Measurements from ENCODE around the gene RNASE4. TPM values are rescaled to one million over a fixed set of nuclear protein-coding genes. Genes with fewer than 3 reads are reported as not detected.
A peak's percentile ranks its signal among the peaks of the same experiment; 100 is the strongest.
"Not testable (repeated sequence)": the region's sequence is repeated elsewhere in the genome, so short reads cannot be mapped to it uniquely, and the experiment has no call there.

The RNASE4 gene, protein sequence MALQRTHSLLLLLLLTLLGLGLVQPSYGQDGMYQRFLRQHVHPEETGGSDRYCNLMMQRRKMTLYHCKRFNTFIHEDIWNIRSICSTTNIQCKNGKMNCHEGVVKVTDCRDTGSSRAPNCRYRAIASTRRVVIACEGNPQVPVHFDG
- 3.7 and 4.6 TPM in 2 replicates for polyA plus RNA-seq (2013)

DNA sequence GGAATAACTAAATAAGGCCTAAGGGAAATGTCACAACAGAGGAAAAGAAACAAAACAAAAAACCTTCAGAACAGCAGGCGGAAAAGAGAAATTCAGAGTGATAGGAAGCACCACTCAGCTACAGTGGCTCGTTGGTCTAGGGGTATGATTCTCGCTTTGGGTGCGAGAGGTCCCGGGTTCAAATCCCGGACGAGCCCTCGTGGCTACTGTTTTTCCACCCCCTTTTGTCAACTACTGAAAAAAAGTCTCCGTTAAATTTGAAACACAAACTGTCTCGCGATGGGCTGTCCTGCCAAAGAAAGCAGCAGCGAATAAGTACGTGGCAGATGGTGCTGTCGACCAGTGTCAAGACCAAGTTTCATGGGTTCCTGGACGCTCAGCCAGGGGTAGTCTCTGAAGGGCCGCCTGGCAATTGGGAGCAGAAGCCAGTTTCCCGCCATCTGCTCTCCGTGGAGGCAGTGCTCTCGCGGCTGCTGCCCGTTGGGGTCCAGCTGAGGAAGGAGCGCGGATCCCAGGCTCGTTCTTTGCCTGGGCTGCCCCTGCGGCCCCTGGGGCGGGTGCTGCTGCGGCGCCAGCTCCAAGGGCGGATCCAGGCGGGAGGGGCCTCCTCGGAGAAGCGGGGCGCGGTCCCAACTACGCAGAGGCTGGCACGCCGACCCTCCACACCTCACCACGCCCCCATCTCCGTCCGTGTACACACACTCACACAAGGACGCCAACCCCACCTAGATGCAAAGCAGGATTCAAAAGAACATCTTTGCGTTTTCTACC lies at the start of gene RNASE4:
Gene RNASE4 (plus strand): TSS at position 670 of the 771 bp plus-strand sequence. CDS start 14,812 bp downstream, outside the sequence.
- H3K79me1 ChIP-seq (ENCODE audit: low read length) = peaks cover 16% of the 10 kb centered on the region
- H3K14ac ChIP-seq (ENCODE audit: low read length) = peak within 1 kb of the TSS; percentile 65
- WGBS (ENCODE audit: extremely low coverage, insufficient coverage, insufficient read length) = no CpG with 5 or more reads among the region's 42 CpGs
- peak within 1 kb of the TSS; percentile 65 for H3K4ac ChIP-seq (ENCODE audit: low read depth, low read length)
- peak within 1 kb of the TSS; percentile 42 for H4K8ac ChIP-seq (ENCODE audit: low read depth, low read length)
- peak within 1 kb of the TSS; percentile 74 for H3K9ac ChIP-seq (ENCODE audit: low read length)
- peak within 1 kb of the TSS; percentile 49 for H3K18ac ChIP-seq (ENCODE audit: low read length)
- H2AFZ ChIP-seq (ENCODE audit: insufficient read depth, low read length, poor library complexity) = peak within 1 kb of the TSS; percentile 79
- H3K36me3 ChIP-seq (ENCODE audit: control insufficient read depth in 1 of 2, insufficient read depth in 2 of 2, low read length in 2 of 2) = no peaks in the 10 kb centered on the region
- H3K4me1 ChIP-seq (ENCODE audit: control insufficient read depth in 1 of 2, insufficient read depth in 2 of 2, low read length in 2 of 2) = peaks cover 0 to 15% of the 10 kb centered on the region in 2 experiments
- peak within 1 kb of the TSS; percentile 38 for H2BK12ac ChIP-seq (ENCODE audit: low read length)
- peak within 1 kb of the TSS; percentile 45 for H4K91ac ChIP-seq (ENCODE audit: low read depth, low read length)
- peak within 1 kb of the TSS; percentile 63 for H4K12ac ChIP-seq (ENCODE audit: low read depth, low read length)
- H3K4me3 ChIP-seq (ENCODE audit: low read depth, low read length) = peak within 1 kb of the TSS; percentile 76
- H3K27ac ChIP-seq (ENCODE audit: low read depth, low read length) = peak within 1 kb of the TSS; percentile 47
- peak within 1 kb of the TSS; percentile 28 for H2BK5ac ChIP-seq (ENCODE audit: low read depth, low read length, poor library complexity)
- H2AK5ac ChIP-seq (ENCODE audit: low read length) = no peak within 1 kb of the TSS
- DNase-seq = peak; percentile 86 to 91
- H3K27me3 ChIP-seq (ENCODE audit: insufficient read depth, low read length) = no peaks in the 10 kb centered on the region
- peak within 1 kb of the TSS; percentile 79 for H3K4me2 ChIP-seq (ENCODE audit: low read length)
- H3K23ac ChIP-seq (ENCODE audit: low read length) = no peak within 1 kb of the TSS
- peaks cover 11% of the 10 kb centered on the region for H3K79me2 ChIP-seq (ENCODE audit: control insufficient read depth, insufficient read depth, low read length, poor library complexity)
- H3K9me3 ChIP-seq (ENCODE audit: insufficient read depth, low read depth, low read length) = no peaks in the 10 kb centered on the region
- peak within 1 kb of the TSS; percentile 25 for H2BK120ac ChIP-seq (ENCODE audit: insufficient read depth, low read length, poor library complexity)

DNA sequence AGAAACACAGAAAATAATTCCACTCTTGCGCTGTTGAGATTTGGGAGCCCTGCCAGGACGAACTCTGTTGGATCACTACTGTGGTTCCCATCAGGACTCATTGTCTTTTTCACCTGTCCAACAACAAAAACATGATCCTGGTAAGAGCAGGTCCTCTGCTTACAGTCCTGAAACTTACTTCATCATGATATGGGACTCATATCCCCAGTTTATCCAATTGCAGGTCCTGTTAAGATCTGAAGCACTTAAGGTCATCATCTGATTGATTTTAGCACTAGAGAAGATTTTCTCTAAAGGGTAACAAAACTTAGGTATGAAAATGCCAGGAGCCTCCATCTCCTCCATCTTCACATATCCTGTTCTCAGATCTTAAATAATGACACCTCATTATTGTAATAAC lies 42.8 kb upstream of the RNASE4 start, which contains the start of gene OR6S1:
Gene OR6S1 (minus strand): TSS at position 101 of the 400 bp plus-strand sequence. CDS start 0 bp downstream, at position 101.
- H3K79me2 ChIP-seq (ENCODE audit: control insufficient read depth, insufficient read depth, low read length, poor library complexity) = no peaks in the 10 kb centered on the region
- no peak within 1 kb of the TSS for H3K27ac ChIP-seq (ENCODE audit: low read depth, low read length)
- H3K18ac ChIP-seq (ENCODE audit: low read length) = no peak within 1 kb of the TSS
- no peaks in the 10 kb centered on the region for H3K9me3 ChIP-seq (ENCODE audit: insufficient read depth, low read depth, low read length)
- no peak within 1 kb of the TSS for H3K23ac ChIP-seq (ENCODE audit: low read length)
- no CpG with 5 or more reads among the region's 2 CpGs for WGBS (ENCODE audit: extremely low coverage, insufficient coverage, insufficient read length)
- H3K79me1 ChIP-seq (ENCODE audit: low read length) = no peaks in the 10 kb centered on the region
- no peak within 1 kb of the TSS for H3K4me2 ChIP-seq (ENCODE audit: low read length)
- no peaks in the 10 kb centered on the region for H3K36me3 ChIP-seq (ENCODE audit: control insufficient read depth in 1 of 2, insufficient read depth in 2 of 2, low read length in 2 of 2)
- H3K4me1 ChIP-seq (ENCODE audit: control insufficient read depth in 1 of 2, insufficient read depth in 2 of 2, low read length in 2 of 2) = no peaks in the 10 kb centered on the region
- no peak within 1 kb of the TSS for H3K14ac ChIP-seq (ENCODE audit: low read length)
- no peak within 1 kb of the TSS for H2BK120ac ChIP-seq (ENCODE audit: insufficient read depth, low read length, poor library complexity)
- H3K9ac ChIP-seq (ENCODE audit: low read length) = no peak within 1 kb of the TSS
- H2BK12ac ChIP-seq (ENCODE audit: low read length) = no peak within 1 kb of the TSS
- DNase-seq = no peak
- H3K4me3 ChIP-seq (ENCODE audit: low read depth, low read length) = no peak within 1 kb of the TSS
- H4K91ac ChIP-seq (ENCODE audit: low read depth, low read length) = no peak within 1 kb of the TSS
- H4K12ac ChIP-seq (ENCODE audit: low read depth, low read length) = no peak within 1 kb of the TSS
- H2AK5ac ChIP-seq (ENCODE audit: low read length) = no peak within 1 kb of the TSS
- no peak within 1 kb of the TSS for H3K4ac ChIP-seq (ENCODE audit: low read depth, low read length)
- no peak within 1 kb of the TSS for H2BK5ac ChIP-seq (ENCODE audit: low read depth, low read length, poor library complexity)
- no peaks in the 10 kb centered on the region for H3K27me3 ChIP-seq (ENCODE audit: insufficient read depth, low read length)
- no peak within 1 kb of the TSS for H2AFZ ChIP-seq (ENCODE audit: insufficient read depth, low read length, poor library complexity)
- no peak within 1 kb of the TSS for H4K8ac ChIP-seq (ENCODE audit: low read depth, low read length)

DNA sequence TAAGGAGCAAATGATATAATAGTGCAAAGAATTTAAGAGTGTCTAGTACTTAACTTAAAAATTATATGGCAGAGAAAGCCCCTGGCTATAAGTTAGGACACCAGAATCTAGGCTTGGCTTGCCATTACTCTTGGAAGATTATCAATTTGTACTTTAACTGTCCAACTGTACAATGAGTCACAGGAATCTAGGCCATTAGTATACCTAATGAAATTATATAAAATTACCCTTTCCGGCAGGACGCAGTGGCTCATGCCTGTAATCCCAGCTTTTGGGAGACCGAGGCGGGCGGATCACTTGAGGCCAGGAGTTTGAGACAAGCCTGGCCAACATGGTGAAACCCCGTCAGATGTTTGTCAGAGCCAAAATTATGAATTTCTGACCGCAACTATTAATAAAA lies 42.2 kb upstream of the RNASE4 start:
- no peaks in the 10 kb centered on the region for H3K4me1 ChIP-seq (ENCODE audit: control insufficient read depth in 1 of 2, insufficient read depth in 2 of 2, low read length in 2 of 2)
- no peak overlapping the region for H2BK5ac ChIP-seq (ENCODE audit: low read depth, low read length, poor library complexity)
- no peak overlapping the region for H3K23ac ChIP-seq (ENCODE audit: low read length)
- H3K27me3 ChIP-seq (ENCODE audit: insufficient read depth, low read length) = no peaks in the 10 kb centered on the region
- H4K8ac ChIP-seq (ENCODE audit: low read depth, low read length) = no peak overlapping the region
- H3K9ac ChIP-seq (ENCODE audit: low read length) = no peak overlapping the region
- H3K14ac ChIP-seq (ENCODE audit: low read length) = no peak overlapping the region
- H4K12ac ChIP-seq (ENCODE audit: low read depth, low read length) = no peak overlapping the region
- H4K91ac ChIP-seq (ENCODE audit: low read depth, low read length) = no peak overlapping the region
- H3K4me2 ChIP-seq (ENCODE audit: low read length) = no peak overlapping the region
- H3K18ac ChIP-seq (ENCODE audit: low read length) = no peak overlapping the region
- no peak overlapping the region for H3K27ac ChIP-seq (ENCODE audit: low read depth, low read length)
- H3K4me3 ChIP-seq (ENCODE audit: low read depth, low read length) = no peak overlapping the region
- no peaks in the 10 kb centered on the region for H3K36me3 ChIP-seq (ENCODE audit: control insufficient read depth in 1 of 2, insufficient read depth in 2 of 2, low read length in 2 of 2)
- no peak overlapping the region for H2BK12ac ChIP-seq (ENCODE audit: low read length)
- H2BK120ac ChIP-seq (ENCODE audit: insufficient read depth, low read length, poor library complexity) = no peak overlapping the region
- H3K79me1 ChIP-seq (ENCODE audit: low read length) = no peaks in the 10 kb centered on the region
- no peak overlapping the region for H3K4ac ChIP-seq (ENCODE audit: low read depth, low read length)
- H3K79me2 ChIP-seq (ENCODE audit: control insufficient read depth, insufficient read depth, low read length, poor library complexity) = no peaks in the 10 kb centered on the region
- no peak overlapping the region for H2AFZ ChIP-seq (ENCODE audit: insufficient read depth, low read length, poor library complexity)
- no CpG with 5 or more reads among the region's 7 CpGs for WGBS (ENCODE audit: extremely low coverage, insufficient coverage, insufficient read length)
- no peak for DNase-seq
- H2AK5ac ChIP-seq (ENCODE audit: low read length) = no peak overlapping the region
- no peaks in the 10 kb centered on the region for H3K9me3 ChIP-seq (ENCODE audit: insufficient read depth, low read depth, low read length)

DNA sequence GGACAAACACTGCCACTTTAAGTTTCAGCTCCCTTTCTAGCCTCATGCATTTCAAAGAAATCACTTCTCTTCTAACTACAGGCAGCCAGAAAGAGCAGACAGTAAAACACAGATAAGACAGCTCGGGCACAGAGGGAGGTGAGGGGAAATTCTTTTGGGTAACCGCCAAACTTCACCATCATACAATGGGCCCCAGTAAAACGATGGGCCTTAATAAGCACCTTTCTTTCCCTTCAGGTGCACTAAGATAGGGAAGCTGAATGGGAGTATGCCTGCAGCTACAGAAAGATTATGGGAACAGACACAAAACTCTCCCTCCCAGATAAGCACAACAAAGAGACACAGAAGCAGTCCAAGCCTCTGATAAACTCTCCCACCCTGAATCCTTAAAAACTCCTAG lies 41.6 kb upstream of the RNASE4 start:
- H3K23ac ChIP-seq (ENCODE audit: low read length); H3K79me2 ChIP-seq (ENCODE audit: control insufficient read depth, insufficient read depth, low read length, poor library complexity); H3K4me1 ChIP-seq (ENCODE audit: control insufficient read depth in 1 of 2, insufficient read depth in 2 of 2, low read length in 2 of 2); H2AFZ ChIP-seq (ENCODE audit: insufficient read depth, low read length, poor library complexity); H2BK12ac ChIP-seq (ENCODE audit: low read length); H3K4me2 ChIP-seq (ENCODE audit: low read length); H3K4ac ChIP-seq (ENCODE audit: low read depth, low read length); H3K9ac ChIP-seq (ENCODE audit: low read length); H3K18ac ChIP-seq (ENCODE audit: low read length); H2AK5ac ChIP-seq (ENCODE audit: low read length); H3K27ac ChIP-seq (ENCODE audit: low read depth, low read length); H3K79me1 ChIP-seq (ENCODE audit: low read length); H3K27me3 ChIP-seq (ENCODE audit: insufficient read depth, low read length); H3K14ac ChIP-seq (ENCODE audit: low read length); DNase-seq; H2BK120ac ChIP-seq (ENCODE audit: insufficient read depth, low read length, poor library complexity); H4K8ac ChIP-seq (ENCODE audit: low read depth, low read length); H4K91ac ChIP-seq (ENCODE audit: low read depth, low read length); H3K9me3 ChIP-seq (ENCODE audit: insufficient read depth, low read depth, low read length); H4K12ac ChIP-seq (ENCODE audit: low read depth, low read length); H3K4me3 ChIP-seq (ENCODE audit: low read depth, low read length); H3K36me3 ChIP-seq (ENCODE audit: control insufficient read depth in 1 of 2, insufficient read depth in 2 of 2, low read length in 2 of 2); H2BK5ac ChIP-seq (ENCODE audit: low read depth, low read length, poor library complexity): not testable (repeated sequence)
- WGBS (ENCODE audit: extremely low coverage, insufficient coverage, insufficient read length) = no CpG with 5 or more reads among the region's 3 CpGs

Measured in trophoblast cell (in vitro differentiated cells and primary cell).